GM04504 (cell line): ENCODE measurements around the gene ZNF81.
"Not testable (repeated sequence)": the region's sequence is repeated elsewhere in the genome, so short reads cannot be mapped to it uniquely, and the experiment has no call there.

Source experiments
- DNase-seq: peaks from one replicate; pipeline ENCODE4 v3.0.0-alpha.2; 2012; ENCODE audit warnings: low read depth

The ZNF81 gene

DNA sequence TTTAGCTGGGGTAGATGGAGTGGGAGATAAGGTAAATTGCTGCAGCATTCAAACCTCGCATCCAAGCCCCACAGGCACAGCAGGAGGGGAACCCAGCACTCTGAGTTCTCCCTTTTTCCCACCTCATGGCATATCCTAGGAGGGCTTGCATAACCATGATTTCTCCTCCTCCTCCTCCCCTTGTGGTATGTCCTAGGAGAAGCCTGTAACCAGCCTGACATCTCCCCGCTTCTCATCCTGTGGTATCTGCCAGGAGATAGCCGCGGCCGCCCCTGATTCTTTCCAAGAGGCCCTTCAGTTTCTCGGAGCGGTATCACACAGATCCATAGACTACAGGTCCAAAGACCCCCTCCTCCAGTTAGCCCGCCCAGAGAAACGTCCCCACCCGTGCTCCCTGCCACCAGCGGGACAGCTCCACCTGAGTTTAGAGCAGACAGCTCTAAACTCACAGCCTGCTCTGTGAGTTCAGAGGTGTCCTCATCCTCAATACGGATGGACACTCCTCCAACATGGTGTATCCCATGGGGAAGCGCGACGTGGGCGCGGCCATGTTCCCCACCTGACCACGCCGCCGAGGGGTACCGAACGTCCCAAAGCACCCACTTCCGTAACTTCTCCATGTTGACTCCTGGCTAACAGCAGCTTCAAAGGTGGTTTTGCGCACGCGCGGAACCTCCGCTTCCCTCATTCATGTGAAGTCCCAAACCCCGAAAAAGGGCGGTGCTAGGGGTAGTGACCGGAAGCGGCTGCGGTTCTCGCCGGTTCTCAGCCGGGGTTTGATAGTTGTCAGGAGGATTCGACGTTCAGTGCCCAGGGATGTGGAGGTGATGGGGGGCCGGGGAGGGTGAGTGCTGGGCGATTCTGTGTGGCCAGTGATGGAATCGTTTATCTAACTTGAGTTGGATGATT lies at the start of gene ZNF81:
Gene ZNF81, plus strand, starts transcription at position 739 of the 909 bp plus-strand sequence. CDS start 9,366 bp downstream, outside the sequence.
- peak; percentile 90 for DNase-seq

- peak; percentile 10 for DNase-seq
Measured at GRCh38 chrX:47796433-47796906, 40.2 kb upstream of the ZNF81 start.

GRCh38 chrX:47797084-47797483 lies 39.6 kb upstream of the ZNF81 start:
- DNase-seq = no peak

GRCh38 chrX:47798861-47799260 lies 37.8 kb upstream of the ZNF81 start:
- DNase-seq = no peak

- no peak for DNase-seq
Measured at GRCh38 chrX:47802589-47802988, 34.1 kb upstream of the ZNF81 start.

- not testable (repeated sequence) for DNase-seq
Measured at GRCh38 chrX:47803103-47803502, 33.6 kb upstream of the ZNF81 start.

DNA sequence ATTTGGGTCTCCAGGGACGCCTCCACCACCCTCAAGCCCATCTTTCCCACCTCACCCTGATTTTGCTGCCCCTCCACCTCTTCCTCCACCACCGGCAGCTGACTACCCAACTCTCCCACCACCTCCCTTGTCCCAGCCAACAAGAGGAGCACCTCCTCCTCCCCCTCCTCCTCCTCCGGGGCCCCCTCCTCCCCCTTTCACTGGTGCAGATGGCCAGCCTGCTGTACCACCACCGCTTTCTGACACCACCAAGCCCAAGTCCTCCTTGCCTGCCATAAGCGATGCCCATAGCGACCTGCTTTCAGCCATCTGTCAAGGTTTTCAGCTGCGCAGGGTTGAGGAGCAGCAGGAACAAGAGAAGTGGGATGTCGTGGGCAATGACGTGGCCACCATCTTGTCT lies 32.4 kb upstream of the ZNF81 start:
- DNase-seq = no peak

DNA sequence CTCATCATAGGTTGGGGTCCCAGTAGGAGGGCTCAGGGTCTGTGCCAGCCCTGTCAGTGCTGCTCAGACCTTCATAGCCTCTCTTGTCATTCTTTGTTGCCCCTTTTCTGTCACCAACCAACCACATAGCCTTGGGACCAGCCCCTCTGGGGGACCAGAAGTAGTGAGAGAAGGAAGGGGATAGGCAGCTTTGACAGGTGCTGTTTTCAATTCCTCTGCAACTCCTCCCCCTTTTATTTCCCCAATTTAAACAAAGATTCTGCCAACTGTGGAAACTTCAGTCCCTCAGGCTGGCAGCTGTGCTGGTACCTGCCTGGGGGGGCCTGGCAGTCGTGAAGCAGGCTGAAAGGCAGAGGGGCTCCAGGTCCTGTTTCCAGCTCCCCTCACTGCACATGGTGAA lies 30.9 kb upstream of the ZNF81 start:
- not testable (repeated sequence) for DNase-seq

- not testable (repeated sequence) for DNase-seq
Measured at GRCh38 chrX:47806415-47807271, 30.1 kb upstream of the ZNF81 start.

GRCh38 chrX:47807272-47807538 lies 29.5 kb upstream of the ZNF81 start:
- DNase-seq = not testable (repeated sequence)

- no peak for DNase-seq
Measured at GRCh38 chrX:47807548-47807947, 29.2 kb upstream of the ZNF81 start.

DNA sequence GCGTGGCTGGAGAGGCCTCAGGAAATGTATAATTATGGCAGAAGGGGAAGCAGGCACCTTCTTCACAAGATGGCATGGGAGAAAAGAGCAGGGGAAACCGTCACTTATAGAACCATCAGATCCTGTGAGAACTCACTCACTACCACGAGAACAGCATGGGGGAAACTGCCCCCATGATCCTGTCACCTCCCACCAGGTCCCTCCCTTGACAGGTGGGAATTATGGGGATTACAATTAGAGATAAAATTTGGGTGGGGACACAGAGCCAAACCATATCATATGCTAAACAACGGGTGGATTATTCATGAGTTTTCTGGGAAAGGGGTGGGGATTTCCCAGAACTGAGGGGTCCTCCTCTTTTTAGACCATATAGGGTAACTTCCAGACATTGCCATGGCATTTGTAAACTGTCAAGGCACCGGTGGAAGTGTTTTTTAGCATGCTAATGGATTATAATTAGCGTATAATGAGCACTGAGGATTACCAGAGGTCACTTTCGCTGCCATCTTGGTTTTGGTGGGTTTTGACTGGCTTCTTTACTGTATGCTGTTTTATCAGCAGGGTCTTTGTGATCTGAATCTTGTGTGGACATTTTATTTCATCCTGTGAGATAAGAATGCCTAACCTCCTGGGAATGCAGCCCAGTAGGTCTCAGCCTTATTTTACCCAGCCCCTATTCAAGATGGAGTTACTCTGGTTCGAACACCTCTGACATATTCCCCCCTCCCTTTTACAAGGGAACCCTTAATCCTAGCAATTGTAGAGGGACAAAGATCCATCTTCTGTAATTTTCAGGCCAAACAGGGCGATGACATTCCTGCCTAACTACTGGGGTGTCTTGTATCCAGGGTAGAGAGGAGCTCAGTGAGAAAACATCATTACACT lies 27.6 kb upstream of the ZNF81 start:
- DNase-seq = no peak

- DNase-seq = no peak
Measured at GRCh38 chrX:47814851-47815250, 21.9 kb upstream of the ZNF81 start.

GRCh38 chrX:47815901-47816845 lies 20.5 kb upstream of the ZNF81 start:
- DNase-seq = no peak

DNA sequence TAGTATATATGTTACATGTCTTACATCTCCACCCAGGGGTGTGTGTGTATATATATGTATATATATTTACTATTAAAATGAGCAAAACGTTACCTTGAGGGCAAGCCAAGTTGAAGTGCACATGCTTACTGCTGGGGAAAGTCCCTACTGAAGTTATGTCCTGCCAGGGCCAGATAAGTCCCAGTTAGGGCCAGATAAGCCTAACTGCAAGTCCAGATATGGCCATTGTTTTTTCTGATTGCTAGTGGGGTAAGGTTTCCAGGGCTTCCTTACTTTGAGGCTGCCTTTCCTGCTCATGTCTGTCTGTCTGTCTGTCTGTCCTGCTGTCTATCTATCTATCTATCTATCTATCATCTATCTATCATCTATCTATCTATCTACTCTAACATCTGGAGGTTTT lies 19.3 kb upstream of the ZNF81 start:
- DNase-seq = no peak

DNA sequence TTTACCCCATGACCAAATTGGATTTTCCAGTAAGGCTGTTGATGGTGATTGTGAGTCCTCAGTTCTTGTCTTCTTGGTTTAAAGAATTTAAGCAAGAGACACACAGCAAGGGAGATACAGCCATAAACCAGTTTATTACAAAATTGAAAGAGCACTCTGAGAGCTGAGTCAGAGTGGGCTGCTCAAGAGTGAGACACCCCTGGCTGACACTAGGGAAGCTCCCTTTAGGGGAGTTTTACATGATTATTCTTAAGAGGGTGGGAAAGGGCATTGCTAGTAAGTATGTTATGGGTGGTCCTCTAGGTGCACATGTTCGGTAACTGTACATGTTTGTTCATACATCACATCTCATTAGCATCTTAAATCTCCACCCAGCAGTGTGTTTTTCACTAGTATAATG lies 18.8 kb upstream of the ZNF81 start:
- no peak for DNase-seq

GRCh38 chrX:47828984-47829383 lies 7.7 kb upstream of the ZNF81 start:
- DNase-seq = no peak

GRCh38 chrX:47831788-47832187 lies 4.9 kb upstream of the ZNF81 start:
- DNase-seq = no peak

GRCh38 chrX:47838361-47838760 lies 1.7 kb downstream of the ZNF81 start:
- no peak for DNase-seq

GRCh38 chrX:47840111-47840510 lies 3.4 kb downstream of the ZNF81 start:
- no peak for DNase-seq

GRCh38 chrX:47843363-47843762 lies 6.7 kb downstream of the ZNF81 start:
- DNase-seq = no peak
